T-helper 1 cell treated with Interleukin-12 subunit alpha and Interleukin-12 subunit beta and Interleukin-4 antibody, amounts not matched to agents 30 ng/mL and 1 ng/mL, for 36 hours (primary cell): ENCODE measurements around the gene FBXO42. TPM values are rescaled to one million over a fixed set of nuclear protein-coding genes. Genes with fewer than 3 reads are reported as not detected.
"Not testable (repeated sequence)": the region's sequence is repeated elsewhere in the genome, so short reads cannot be mapped to it uniquely, and the experiment has no call there.

Experiments
- intact Hi-C: fragments of 100-400 bp; cut with micrococcal nuclease; formaldehyde crosslinking; loops from one replicate; pipeline ENCODE4 v1.15.1; 2024
- total RNA-seq: library from RNA; stranded (reverse); gene quantifications from 2 replicates; pipeline ENCODE4 v1.2.3, GENCODE V29; 2022

Gene FBXO42
- total RNA-seq, 1 donor from 2014 or later, result 20.1 TPM

DNA sequence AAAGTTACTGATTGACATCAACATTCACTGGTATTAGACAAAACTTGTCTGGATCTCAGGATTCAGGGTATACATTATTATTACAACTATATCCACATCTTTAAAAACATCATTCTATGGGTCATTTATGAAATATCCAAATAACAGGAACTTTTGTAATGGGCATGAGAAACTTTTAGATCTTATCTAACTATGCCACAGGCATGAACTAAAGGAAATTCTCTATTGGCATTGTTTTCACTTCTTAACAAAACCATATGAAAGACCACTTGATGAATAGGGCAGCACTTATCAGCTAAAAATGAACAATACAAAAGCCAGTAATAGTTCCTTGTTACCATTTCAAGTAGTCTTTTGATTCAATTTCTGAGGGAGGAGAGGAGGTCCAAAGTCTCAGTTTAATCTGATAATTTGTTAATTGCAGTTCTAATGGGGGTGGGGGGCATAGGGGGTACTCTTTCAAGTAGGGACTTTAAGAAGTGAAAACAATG lies 84.5 kb downstream of the FBXO42 start:
- intact Hi-C loops, result no loop called here

DNA sequence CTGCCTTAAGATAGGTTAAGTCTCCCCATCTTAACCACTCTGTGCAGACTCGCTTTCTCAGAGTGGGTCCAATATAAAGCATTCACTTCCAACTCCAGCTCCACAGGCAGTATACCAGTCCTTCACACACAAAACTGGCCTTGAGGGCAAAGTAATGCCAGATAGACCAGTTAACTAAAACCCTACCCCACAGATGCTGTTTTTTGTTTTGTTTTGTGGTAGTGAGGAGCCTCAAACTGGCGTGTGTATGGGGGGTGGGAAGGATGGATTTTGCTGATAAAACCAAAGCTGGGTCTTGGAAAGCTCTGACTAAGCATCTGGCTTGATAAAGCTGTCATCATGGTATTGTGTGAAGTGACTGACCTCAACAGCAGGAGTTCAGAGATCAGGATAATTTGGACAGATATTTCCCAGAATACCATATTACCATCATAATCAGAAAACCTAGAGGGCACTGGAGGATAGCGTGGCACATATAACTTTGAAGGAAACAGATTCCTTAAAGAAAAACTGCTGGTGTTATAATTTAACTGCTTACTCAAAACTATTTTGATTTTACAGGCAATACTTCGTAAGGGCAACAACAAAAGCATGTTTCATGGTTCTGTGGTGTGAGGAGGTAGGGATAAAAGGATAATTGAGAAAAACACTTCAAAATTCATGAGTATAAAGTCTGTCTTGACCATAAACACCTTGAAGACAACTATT lies 85.7 kb downstream of the FBXO42 start:
- intact Hi-C loops, result no loop called here

DNA sequence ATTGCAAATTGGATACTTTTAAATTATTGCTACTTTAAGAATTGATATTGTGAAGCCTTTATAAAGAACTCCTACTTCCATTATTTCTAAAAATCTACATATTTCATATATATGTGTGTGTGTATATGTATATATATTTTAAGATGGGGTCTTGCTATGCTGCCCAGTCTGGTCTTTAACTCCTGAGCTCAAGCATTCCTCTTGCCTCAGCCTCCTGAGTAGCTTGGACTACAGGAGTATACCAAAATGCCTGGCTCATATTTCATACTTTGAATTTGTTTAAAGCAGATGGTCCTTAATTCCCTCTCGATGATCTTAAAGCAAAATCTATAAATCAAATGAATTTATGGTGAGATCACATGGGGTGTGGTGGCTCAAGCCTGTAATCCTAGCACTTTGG lies 90.2 kb downstream of the FBXO42 start:
- intact Hi-C loops, result no loop called here

DNA sequence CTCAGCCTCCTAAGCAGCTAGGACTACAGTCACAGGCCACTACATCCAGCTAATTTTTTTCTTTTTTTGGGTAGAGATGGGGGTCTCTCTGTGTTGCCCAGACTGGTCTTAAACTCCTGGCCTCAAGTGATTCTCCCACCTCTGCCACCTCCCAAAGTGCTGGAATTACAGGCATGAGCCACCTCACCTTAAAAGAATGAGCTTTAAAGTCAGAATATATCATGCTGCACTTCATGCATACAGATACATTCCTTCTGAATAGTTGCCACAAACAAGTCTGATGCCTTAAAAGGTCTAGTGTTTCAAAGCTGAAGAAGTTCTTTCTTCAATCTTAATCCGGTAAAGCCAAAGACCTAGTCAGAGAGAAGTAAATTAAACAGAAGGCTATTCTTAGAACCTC lies 91.5 kb downstream of the FBXO42 start:
- intact Hi-C loops, result no loop called here

DNA sequence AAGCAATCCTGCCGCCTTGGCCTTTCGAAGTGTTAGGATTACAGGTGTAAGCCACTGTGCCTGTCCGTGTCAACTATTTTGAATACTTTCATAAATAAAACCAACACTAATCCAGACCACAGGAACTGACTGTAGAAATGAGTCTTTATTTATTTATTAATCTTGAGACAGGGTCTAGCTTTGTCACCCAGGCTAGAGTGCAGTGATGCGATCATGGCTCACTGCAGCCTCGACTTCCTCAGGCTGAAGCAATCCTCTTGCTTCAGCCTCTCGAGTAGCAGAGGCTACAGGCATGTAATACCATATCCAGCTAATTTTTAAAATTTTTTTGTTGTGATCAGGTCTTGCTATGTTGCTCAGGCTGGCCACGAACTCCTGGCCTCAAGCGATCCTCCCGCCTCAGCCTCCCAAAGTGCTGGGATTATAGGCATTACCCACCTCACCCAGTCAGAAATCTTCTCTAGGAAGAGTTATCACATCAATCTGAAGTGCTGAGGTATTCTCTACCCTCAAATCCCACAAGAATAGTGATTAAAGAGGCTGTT lies 93.6 kb downstream of the FBXO42 start:
- intact Hi-C loops, result no loop called here

DNA sequence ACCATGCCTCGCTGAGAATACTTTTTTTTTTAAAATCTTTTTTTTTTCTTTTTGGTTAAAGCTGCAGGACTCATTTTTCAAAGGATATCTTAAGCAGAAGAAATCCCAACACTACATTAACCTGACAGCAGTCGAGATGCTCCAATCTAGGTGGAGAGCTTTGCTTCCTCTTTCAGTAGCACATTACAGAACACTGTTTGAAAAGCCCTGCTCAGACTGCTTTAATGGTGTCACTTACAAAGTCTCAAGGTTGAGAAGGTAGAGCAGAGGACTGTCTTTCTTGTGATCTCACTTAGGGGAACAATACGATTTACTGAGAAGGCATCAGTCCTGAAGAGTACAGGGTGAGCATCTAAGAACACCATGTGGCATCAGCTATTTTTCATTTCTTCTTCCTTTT lies 94.3 kb downstream of the FBXO42 start:
- intact Hi-C loops, result no loop called here

DNA sequence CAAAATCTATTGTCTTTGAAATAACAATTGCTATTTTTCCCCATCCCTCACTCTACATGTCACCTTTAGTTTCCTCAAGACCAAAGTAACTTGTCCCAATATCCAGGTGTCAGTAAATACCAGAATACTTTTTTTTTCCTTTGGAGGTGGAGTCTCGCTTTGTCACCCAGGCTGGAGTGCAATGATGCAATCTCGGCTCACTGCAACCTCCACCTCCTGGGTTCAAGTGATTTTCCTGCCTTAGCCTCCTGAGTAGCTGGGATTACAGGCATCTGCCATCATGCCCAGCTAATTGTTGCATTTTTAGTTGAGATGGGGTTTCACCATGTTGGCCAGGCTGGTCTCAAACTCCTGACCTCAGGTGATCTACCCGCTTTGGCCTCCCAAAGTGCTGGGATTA lies 94.7 kb downstream of the FBXO42 start:
- intact Hi-C loops, result not testable (repeated sequence)

DNA sequence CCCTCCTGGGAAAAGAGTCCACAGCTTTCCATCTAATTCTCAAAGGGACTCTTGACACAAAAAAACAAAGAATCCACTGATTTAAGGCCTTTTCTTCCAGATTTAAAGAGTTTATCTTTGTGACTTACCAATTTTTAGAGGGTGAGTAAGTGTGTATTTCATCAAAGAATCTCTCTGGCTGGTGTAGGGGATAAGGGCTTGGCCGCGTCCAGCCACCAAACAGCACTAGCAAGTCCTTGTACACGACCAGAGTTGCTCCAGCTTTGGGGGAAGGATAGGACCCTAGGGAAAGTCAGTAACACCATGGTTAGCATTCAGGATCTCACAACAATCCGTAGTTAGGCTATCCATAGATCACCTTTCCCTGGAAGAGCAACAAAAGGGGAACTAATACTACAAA lies 95.8 kb downstream of the FBXO42 start:
- intact Hi-C loops, result no loop called here

DNA sequence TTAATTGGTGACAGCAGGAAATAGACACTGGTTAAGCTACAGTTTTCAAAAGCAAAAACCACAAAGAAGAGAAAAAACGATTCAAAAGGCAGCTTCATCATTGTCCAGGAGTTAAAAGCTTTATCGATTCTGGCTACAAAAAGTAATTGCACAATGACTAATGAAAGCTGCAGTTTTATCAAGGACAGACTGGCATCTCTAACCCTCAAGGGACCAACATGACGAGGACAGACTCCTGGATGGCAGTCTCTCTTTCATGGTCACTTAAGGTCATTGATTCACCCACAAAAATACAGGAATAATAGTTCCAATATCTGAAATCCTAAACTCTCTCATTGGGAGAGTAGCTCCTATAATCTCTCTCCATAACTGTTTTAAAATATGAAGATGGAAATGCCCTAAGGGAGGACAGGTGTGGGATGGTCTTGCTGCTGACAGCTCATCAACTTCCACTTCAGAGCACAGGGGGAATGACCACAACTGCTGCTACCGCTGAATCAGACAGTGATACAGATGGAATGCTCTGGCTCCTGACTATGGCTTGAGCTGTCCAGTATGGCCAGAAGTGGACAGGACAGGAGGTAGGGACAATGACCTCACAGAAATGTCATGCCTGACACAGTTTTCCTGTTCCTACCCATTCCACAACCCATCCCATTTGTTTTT lies 97.9 kb downstream of the FBXO42 start:
- intact Hi-C loops, result no loop called here

DNA sequence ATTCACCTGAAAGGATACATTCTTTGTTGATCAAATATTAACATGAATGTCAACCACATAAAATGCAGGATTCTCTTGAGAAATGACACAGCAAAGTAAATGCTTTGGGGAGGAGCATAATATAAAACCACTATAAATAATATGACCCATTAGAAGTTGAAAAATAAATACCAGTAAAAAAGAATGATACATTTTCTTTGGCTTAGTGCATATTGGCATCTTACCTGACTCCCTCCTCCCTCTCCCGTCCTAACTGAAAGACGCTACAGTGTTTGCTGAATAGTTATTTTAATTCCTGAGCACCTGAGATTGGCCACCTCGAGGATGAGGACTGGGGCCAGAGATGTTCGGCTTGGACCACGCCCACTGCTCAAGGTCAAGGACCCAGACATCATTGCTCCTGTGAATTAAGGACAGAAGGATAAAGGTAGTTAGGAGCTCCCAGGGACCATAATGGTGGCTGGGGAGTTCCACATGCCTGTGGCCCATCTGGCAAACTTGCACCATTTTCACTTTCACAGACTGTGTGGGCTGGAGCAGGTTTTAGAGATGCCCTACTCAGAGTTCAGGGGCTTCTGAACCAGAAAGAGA lies 98.9 kb downstream of the FBXO42 start:
- intact Hi-C loops, result no loop called here

DNA sequence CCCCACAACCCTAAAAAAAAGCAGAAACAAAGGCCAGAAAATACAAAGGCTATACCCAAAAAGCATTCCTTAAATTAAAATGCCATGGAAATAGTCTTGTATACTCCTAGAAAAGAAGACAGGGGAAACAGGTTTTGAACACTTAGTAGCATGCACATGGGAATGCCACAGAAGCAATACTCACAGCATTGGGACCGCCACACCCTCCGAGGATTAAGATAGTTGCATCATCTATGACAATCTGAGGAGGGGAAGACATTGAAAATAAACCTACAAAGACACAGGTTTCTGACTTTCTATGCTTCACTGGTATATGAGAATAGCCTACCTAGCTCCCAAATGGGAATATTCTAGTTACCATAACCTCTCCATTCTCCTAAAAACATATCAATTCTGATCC lies 99.4 kb downstream of the FBXO42 start:
- intact Hi-C loops, result no loop called here

DNA sequence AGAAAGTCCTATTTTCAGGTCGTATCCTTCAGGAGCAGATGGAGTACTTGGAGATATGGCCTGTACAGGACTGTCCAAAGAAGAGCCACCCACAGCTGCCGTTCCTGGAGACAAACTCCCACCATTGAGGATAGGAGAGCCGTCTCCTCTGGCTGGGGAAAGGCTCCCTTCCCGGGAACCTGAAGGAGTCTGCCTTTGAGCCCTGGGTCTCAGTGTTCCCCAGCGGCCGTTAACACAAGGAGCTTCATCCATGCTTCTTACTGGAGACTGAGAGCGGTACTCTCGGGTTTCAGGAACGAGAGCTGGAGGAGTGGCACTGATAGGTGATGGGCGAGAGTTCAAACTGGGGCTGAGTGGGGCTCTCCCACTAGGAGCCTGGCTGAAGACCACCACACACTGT lies 100.9 kb downstream of the FBXO42 start:
- intact Hi-C loops, result no loop called here

DNA sequence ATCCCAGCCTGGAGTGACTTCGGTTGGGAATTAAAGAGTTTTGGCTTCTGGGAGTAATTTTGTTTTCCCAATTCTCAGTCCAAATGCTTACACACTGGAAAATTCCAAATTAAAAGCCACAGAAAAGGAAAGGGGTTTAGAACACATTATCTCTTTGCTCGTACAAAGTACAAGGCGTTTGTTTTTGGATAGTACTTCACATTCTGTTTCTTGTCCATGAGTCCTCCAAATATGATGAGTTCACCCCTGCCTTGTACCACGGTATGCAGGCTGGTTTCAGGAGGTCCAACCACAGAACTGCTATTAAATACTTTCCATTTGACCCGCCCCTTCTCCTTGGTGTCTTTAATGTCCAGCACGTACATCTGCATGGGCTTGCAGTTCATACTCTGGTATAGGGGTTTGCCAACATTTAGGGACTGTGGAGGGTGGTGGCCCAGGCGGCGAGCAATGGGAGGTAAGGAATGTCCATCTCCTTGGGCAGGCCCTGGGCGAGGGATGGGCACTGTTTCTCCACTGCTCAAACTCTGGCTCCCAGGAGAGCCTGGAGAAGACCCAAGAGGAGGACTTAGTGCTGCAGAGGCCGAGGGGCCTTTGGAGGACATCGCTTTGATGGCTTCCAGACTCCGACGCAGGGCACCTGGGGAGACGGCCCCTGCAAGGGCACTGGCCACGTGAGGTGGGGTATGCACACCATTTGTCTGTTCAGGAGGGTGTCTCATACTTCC lies 101.6 kb downstream of the FBXO42 start:
- intact Hi-C loops, result no loop called here

DNA sequence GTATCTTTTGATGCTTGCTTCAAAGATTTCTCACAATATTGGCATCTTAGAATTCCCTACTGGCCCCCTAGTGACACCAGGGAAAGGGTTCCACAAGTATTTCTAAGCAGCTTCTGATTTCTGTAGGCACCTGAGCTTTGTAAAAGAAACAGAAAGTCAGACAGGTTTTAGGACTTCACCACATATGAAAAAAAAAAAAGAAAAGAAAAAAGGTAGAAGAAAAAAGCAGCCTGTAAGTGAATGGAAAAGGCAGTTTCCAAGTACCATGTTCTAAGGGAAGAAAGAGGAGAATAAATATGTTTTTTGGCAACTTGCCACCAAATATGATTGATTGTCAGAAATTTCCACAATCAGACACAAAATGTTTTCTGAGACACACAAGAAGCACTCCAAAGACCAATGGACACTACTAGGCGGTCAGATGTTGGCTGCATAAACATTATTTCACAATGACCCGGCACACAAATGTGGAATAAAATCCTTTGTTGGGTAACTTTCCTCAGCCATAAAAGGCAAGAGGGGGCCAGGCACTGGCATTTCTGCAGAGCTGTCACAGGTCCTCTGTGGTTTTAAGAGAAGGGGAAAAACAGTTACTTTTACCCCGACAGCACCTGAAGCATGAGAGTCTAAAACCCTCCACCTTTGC lies 102.6 kb downstream of the FBXO42 start:
- intact Hi-C loops, result no loop called here

DNA sequence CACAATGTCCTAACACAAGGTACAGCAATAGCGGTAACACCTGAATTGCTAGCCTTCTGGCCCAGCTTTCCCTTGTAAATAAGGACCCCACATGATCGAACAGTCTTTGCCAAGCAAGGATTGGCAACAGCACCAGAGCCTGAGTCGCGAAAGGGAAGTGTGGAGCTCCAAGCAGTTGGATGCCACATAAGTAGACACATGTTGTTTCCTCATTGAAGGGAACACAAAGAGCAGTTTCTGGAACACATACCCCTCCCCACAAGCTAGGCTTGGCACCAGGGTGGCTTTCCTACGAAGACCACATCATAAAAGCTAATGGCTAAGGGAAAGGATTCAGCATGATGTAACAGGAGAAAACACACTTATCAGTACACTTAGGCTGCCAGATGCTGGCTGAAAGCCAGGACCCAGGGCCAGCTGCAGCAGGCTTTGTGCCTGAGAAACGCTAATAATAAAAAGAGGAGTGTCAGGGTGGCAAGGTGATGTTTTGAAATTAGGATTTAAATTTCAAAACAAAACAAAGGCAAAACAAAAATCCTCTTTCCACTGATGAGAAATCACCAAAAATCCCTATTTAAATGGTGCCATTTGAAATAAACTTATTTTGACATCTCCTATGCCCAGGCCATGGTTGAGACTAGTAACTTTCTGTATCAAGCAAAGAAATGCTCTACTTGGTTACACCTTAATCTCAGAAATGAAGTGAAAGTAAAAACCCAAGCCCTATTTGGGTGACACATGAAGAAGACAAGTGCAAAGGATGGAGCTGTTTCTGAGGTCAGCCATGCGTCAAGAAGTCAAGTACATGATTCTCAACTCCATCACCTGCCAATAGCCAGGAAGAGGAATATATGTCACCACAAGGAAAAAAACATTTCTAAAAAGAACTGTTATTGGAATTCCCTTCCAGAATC lies 103.4 kb downstream of the FBXO42 start:
- intact Hi-C loops, result no loop called here

DNA sequence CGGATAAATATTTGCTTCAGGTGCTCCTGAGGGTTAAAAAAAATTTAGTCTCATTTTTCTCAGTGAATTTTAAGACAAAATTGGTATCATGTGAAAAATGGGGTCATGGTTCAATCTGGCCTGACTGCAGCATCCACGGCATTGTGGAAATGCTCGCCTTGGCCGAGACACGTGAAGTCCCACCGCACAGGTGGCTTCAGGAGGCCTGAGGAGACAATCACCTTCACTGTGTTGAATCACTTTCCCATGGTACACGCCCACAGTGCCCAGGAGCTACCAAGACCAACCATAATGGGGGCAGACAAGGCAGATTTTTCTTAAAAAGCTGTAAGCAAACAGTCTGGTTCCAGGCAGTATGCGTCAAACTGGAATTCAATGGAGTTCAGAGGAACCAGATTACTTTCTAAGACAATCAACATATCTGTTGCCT lies 104.3 kb downstream of the FBXO42 start:
- intact Hi-C loops, result no loop called here

DNA sequence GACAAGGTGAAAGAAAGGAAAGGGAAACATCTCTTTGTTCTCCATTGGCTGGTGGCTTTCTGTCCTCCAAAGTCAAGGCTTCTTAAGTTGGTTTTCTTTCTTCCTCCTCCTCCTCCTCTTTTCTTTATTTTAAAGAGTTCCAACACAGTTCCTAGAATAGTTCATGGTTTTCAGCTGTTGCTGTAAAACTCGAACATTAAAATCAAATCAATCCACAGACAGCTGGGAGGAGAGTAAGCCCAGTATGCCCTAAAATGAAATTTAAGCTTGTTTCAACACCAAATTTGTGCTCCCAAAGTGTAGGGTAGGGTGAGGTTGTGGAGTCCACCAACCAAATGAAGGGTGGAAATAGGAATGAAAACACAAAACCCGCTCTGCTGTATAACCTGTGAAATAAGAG lies 104.8 kb downstream of the FBXO42 start:
- intact Hi-C loops, result no loop called here

DNA sequence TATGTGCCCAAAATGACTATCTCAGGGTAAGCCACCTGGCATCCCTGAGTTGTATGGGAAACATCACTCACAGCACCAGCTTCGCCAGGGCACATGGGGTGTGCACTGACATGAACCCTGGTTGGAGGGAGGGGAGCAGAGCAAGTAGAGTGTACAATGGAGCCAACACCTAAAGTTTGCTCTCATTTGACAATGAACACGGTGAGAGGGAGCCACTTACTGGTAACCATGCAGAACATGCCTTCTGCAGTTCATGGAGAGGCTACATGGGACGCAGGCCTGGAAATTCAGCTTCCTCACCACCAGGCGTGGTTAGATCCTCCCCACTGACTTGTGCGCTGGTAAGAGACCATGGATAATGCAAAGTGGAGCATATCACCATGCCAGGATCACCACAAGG lies 105.3 kb downstream of the FBXO42 start:
- intact Hi-C loops, result no loop called here

DNA sequence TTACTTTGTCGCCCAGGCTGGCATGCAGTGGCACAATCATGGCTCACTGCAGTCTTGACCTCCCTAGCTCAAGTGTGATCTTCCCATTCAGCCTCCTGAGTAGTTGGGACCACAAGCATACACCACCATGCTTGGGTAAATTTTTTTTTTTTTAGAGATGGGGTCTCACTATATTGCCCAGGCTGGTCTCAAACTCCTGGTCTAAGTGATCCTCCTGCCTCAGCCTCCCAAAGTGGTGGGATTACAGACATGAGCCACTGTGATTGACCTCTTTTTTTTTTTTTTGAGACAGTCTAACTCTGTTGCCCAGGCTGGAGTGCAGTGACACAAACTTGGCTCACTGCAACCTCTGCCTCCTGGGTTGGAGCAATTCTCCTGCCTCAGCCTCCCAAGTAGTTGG lies 106.0 kb downstream of the FBXO42 start:
- intact Hi-C loops, result not testable (repeated sequence)
